GM19025 (cell line): ENCODE results near the gene ZGPAT.
"Not testable (repeated sequence)": the region's sequence is repeated elsewhere in the genome, so short reads cannot be mapped to it uniquely, and the experiment has no call there.

ENCODE experiments used
- ATAC-seq: cut with Tn5 transposase; IDR thresholded peaks from one replicate; pipeline ENCODE4 v1.9.1; 2021; ENCODE audit warnings: mild to moderate bottlenecking, low read depth, moderate library complexity; ENCODE audit not compliant: unreplicated experiment

Gene ZGPAT

DNA sequence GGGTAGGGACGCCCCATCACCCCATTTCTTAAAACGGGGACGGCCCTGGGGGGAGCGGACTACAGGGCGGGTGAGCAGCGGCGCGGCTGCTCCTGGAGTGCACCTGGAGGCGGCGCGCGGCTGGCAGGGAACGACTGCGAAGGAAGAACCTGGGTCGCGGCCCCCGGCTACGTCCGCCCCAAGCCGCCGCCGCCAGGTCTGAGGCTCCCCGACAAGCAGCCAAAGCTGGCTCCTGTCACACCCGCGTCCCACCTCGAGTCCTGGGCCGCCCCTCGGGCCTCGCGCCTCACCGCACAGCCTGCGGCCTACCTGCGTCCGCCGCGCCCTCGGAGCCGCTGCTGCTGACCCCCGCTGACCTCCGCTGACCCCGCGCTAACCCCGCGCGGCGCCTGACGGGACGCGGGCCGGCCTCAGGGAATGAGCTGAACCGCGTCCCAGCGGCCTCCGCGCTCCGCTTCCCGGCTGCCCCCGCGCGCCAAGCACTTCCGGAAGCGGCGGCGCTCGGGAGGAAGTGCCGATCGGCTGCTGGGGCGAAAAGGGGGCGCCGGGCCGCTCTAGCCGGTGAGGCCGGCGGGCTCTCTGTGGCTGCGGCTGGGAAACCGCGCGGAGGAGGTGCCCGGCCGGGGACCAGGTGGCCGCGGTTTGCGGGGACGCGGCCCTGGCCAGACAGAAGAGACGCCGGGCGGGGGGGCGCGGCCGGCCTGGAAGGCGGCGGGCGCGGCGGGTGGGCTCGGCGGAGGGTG is at the start of gene ZGPAT, which contains the start of gene ARFRP1:
Gene ZGPAT, plus strand, starts transcription at position 482 of the 743 bp plus-strand sequence. CDS start 542 bp downstream, outside the sequence.
Gene ARFRP1, minus strand, starts transcription at position 419 of the 743 bp plus-strand sequence. CDS start 885 bp downstream, outside the sequence.
- ATAC-seq = peak; percentile 64

DNA sequence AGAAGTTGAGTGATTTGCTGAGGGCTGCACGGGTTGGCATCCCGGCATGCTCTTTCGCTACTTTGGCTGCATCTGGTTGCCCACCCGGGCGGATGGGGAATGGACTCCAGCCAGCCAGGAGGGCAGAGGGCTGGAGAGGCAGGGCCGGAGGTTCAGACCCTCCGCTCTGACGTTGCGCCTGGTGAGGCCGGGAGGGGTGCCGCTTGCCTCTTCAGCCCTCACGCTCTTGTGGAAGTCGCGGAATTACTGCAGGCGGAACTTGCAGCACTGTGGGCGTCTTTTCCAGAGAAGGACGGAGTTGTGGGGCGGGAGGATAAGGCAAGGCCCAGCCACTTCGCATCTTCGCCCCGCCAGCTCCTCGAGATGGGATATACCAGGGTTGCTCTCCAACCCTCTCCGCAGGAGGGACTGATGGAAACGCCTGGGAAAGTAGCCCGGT is 49.1 kb upstream of the ZGPAT start:
- ATAC-seq = no peak

GRCh38 chr20:63659370-63659769 is 48.5 kb upstream of the ZGPAT start:
- ATAC-seq = no peak

DNA sequence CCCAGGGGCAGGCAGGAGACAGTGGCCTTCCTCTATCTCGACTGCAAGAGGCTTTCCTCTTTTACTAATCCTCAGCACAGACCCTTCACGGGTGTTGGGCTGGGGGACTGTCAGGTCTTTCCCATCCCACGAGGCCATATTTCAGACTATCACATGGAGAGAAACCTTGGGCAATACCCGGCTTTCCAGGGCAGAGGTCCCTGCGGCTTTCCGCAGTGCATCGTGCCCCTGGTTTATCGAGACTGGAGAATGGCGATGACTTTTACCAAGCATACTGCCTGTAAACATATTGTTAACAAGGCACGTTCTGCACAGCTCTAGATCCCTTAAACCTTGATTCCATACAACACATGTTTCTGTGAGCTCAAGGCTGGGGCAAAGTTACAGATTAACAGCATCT is 47.7 kb upstream of the ZGPAT start:
- ATAC-seq = not testable (repeated sequence)

GRCh38 chr20:63660622-63661021 is 47.2 kb upstream of the ZGPAT start:
- no peak for ATAC-seq

GRCh38 chr20:63661108-63661507 is 46.7 kb upstream of the ZGPAT start:
- no peak for ATAC-seq

- no peak for ATAC-seq
Observed at GRCh38 chr20:63661959-63662812, 45.7 kb upstream of the ZGPAT start.

DNA sequence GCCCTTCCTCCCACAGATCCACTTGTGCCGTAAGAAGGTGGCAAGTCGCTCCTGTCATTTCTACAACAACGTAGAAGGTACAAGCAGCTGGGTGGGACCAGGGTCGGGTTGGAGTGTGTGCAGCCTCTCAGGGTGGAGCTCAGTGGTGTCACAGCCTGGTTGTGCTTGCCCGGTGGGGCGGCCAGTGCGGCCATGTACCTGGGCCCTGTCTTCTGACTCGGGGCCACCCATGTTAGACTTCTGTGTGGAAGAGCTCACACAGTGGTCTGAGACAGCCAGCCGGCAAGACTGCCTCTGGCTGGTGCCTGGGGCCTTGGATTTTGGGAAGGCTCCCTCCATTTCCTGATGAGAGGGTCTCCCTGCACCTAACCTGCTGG is 45.0 kb upstream of the ZGPAT start:
- no peak for ATAC-seq

DNA sequence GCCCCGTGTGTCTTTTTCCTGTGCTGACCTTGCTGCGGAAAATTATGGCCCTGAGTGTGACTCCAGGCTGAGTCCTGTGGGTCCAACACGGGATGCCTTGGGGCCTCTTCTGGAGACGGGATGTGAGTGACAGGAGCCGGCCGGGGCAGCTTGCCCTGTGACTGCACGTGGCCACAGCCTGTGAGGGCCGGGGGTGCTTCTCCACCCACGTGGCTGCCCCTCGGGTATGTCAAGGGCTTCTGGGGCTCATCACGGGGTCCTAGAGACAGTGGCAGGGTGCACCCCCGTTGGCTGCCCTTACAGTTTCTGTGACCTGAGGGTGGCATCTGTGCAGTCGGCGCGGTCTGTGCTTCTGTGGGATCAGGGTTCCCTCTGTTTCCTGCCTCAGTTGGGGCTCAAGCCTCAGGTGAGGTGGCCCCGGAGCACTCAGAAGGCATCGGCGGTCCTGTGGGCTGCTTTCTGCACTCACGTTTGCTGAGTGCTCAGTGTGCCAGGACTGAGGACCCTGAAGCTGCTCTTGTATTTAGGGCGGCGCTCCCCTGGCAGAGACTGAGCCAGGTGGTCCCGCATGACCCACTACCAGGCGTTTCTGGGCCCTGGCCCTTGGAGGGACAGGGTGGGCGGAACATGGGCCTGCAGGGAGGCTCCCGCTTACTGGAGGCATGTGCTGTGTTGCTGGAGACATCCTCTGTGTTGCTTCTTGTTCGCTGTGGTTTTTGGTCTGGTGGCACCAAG is 44.3 kb upstream of the ZGPAT start:
- no peak for ATAC-seq

GRCh38 chr20:63664143-63664851 is 43.5 kb upstream of the ZGPAT start:
- no peak for ATAC-seq

DNA sequence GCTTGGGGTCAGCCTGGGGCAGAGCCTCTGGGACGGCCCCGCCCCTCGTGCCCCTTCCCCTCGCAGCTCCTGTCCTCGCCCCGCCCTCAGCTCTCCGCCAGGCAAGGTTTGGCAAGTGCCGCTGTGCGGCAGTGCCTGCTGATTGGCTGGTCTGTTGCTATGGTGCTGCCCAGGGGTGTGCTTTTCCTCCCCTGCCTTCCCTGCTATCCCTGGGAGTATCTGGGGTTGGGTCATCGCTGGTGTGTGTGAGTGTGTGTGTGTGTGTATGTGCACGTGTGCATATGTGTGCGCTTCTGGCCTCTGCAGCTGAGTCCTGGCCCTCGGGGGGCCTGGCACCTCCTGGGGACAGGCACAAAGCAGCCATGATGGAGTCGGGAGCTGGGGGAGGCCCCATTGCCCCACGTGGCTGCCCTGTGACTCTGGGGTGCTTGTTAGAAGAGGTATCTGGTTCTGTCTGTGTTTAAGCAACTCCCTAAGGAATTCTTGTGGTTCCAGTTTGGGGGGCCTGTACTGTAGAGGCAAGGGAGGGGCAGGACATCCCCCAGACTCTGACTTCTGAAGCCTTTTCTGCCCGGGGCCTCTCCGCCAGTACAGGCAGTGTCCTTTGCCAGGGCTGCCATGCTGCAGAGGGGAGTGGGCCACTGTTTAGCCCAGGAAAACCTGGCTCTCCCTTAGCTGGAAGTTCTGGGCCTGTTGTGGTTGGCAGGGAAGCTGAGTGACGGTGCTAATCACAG is 42.8 kb upstream of the ZGPAT start:
- ATAC-seq = no peak

- ATAC-seq = no peak
Observed at GRCh38 chr20:63665708-63666107, 42.1 kb upstream of the ZGPAT start.

GRCh38 chr20:63667858-63668257 is 40.0 kb upstream of the ZGPAT start:
- no peak for ATAC-seq

GRCh38 chr20:63668351-63668750 is 39.5 kb upstream of the ZGPAT start:
- no peak for ATAC-seq

DNA sequence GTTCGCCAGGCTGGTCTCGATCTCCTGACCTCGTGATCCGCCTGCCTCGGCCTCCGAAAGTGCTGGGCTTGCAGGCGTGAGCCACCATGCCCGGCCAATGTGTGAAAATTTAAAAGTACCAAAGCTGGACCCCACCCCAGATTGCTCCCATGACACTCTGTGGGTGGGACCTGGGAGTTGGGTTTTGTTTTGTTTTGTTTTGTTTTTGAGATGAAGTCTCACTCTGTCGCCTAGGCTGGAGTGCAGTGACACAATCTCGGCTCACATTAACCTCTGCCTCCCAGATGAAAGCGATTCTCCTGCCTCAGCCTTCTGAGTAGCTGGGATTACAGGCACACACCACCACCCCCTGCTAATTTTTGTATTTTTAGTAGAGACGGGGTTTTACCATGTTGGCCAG is 36.1 kb upstream of the ZGPAT start:
- not testable (repeated sequence) for ATAC-seq

- no peak for ATAC-seq
Observed at GRCh38 chr20:63672666-63673065, 35.2 kb upstream of the ZGPAT start.

GRCh38 chr20:63673951-63674350 is 33.9 kb upstream of the ZGPAT start:
- ATAC-seq = no peak

GRCh38 chr20:63675681-63676368 is 32.0 kb upstream of the ZGPAT start:
- no peak for ATAC-seq

DNA sequence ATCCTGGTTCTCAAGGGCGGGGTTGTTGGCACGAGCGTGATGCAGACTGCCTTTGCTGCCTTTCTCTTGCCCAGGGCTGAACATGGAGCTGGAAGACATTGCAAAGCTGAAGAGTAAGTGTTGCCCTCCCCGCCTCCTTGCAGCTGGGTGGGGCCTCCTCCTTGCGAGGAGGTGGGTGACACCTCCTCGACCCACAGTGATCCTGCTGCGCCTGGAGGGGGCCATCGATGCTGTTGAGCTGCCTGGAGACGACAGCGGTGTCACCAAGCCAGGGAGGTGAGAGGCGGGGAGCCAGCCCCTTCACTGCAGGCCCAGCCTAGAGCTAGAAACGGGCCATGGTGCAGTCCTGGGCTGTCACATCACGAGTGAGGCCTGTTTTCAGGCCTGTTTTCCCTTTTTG is 29.8 kb upstream of the ZGPAT start:
- no peak for ATAC-seq
